CD4-positive, alpha-beta memory T cell (primary cell): Measurements from ENCODE around the gene RUSC1. TPM values are rescaled to one million over a fixed set of nuclear protein-coding genes. Genes with fewer than 3 reads are reported as not detected.

ENCODE experiments used
- CTCF ChIA-PET: fragments of 350-600 bp; sonication (Branson Sonifier 250); formaldehyde crosslinking; loops from one replicate; lab custom pipeline; 2021; ENCODE audit warnings: inconsistent platforms; ENCODE audit not compliant: partially characterized antibody; lab: Charles Lee
- POLR2A ChIA-PET: fragments of 350-600 bp; sonication (Branson Sonifier 250); formaldehyde crosslinking; loops from one replicate; lab custom pipeline; 2021; ENCODE audit not compliant: partially characterized antibody; lab: Charles Lee
- DNase-seq, 5 donors: peaks; one replicate each; pipeline versions ENCODE4 v3.0.0 to v3.0.0-alpha.2; 2020 to 2022; ENCODE audit warnings: mixed read lengths in 1 of 5
- H3K27ac ChIP-seq: one replicate; pipeline ENCODE4 v1.7.0; 2013; ENCODE audit warnings: low read depth, low read length
- H3K27me3 ChIP-seq: 2 replicates; pipeline ENCODE4 v1.7.0; 2013; ENCODE audit warnings: mild to moderate bottlenecking, low read length, moderate library complexity; ENCODE audit not compliant: insufficient read depth
- H3K36me3 ChIP-seq: 2 replicates; pipeline ENCODE4 v1.7.0; 2013; ENCODE audit warnings: mild to moderate bottlenecking, low read length, moderate library complexity; ENCODE audit not compliant: insufficient read depth
- H3K4me1 ChIP-seq: 2 replicates; pipeline ENCODE4 v1.7.0; 2013; ENCODE audit warnings: mild to moderate bottlenecking, low read length, moderate library complexity; ENCODE audit not compliant: insufficient read depth
- H3K4me3 ChIP-seq, 2 donors: one replicate each; pipeline ENCODE4 v1.7.0; 2013; ENCODE audit warnings: low read length in 2 of 2, mild to moderate bottlenecking in 1 of 2
- H3K9me3 ChIP-seq, 2 donors: one replicate each; pipeline ENCODE4 v1.7.0; 2013; ENCODE audit warnings: low read length in 2 of 2, control low read depth in 1 of 2; ENCODE audit not compliant: control insufficient read depth in 1 of 2
- H3K27ac Mint-ChIP-seq, 7 donors: one replicate each; pipeline ENCODE4 v1.8.0; 2020 to 2021; ENCODE audit warnings: mixed read lengths in 7 of 7, mild to moderate bottlenecking in 6 of 7, inconsistent platforms in 3 of 7, moderate library complexity in 3 of 7
- H3K27me3 Mint-ChIP-seq, 2 donors: one replicate each; pipeline ENCODE4 v1.8.0; 2020 to 2021; ENCODE audit warnings: mixed read lengths in 2 of 2
- H3K36me3 Mint-ChIP-seq, 2 donors: one replicate each; pipeline ENCODE4 v1.8.0; 2020 to 2021; ENCODE audit warnings: mixed read lengths in 2 of 2, inconsistent platforms in 1 of 2, mild to moderate bottlenecking in 1 of 2
- H3K4me1 Mint-ChIP-seq, 4 donors: one replicate each; pipeline ENCODE4 v1.8.0; 2020 to 2021; ENCODE audit warnings: mixed read lengths in 4 of 4, mild to moderate bottlenecking in 1 of 4
- H3K4me3 Mint-ChIP-seq, 8 donors: one replicate each; pipeline ENCODE4 v1.8.0; 2020 to 2021; ENCODE audit warnings: mixed read lengths in 8 of 8, mild to moderate bottlenecking in 7 of 8, moderate library complexity in 6 of 8, inconsistent platforms in 3 of 8
- H3K9me3 Mint-ChIP-seq, 8 donors: one replicate each; pipeline ENCODE4 v1.8.0; 2020 to 2021; ENCODE audit warnings: mixed read lengths in 8 of 8, mild to moderate bottlenecking in 5 of 8, inconsistent platforms in 3 of 8, moderate library complexity in 1 of 8
- intact Hi-C: fragments of 100-400 bp; cut with micrococcal nuclease; formaldehyde crosslinking; loops from one replicate; pipeline ENCODE4 v1.15.1; 2023
- polyA plus RNA-seq, 2 donors: library from polyadenylated mRNA; unstranded; fragments of 300-500 nt; fragmentation: Illumina TruSeq; gene quantifications; one replicate each; pipeline ENCODE4 v1.2.3, GENCODE V29; 2021
- total RNA-seq, 2 experiments: library from RNA; stranded (reverse); gene quantifications; one replicate each; pipeline ENCODE4 v1.2.3, GENCODE V29; 2021

RUSC1 gene
- total and polyA plus RNA-seq, 4 experiments from 2014 or later, result 6.8 to 20.1 (median 15.9) TPM

DNA sequence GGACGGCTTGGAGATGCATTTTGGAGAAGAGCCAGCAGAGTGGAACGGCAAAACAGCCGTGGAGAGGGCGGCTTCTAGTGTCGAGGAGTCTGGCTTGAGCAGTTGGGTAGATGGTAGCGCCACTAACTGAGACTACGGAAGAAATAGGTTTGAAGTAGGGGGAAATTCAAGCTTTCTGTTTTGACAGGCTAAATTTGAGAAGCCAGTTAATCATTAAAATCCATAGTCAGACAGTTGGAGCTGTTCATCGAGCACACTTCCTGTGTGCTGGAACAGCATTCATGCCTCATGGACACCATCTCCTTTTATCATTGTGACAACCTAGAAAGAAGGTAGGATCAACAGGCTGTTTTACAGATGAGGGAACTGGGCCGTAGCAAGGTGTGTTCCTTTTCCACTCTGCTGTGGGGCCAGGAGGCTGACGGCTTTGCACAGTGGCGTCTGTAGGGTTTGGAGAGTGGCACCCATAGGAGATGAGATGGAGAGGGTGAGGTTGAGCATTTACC lies 16.1 kb upstream of the RUSC1 start:
- peaks cover 9 to 13% (median 12%) of the 10 kb centered on the region in 4 donors for H3K4me1 Mint-ChIP-seq
- Histone ChIP-seq H3K4me3 (no peak overlapping the region), H3K4me1 (peaks cover 12% of the 10 kb centered on the region), H3K27ac (no peak overlapping the region), H3K27me3 (no peaks in the 10 kb centered on the region), H3K36me3 (no peaks in the 10 kb centered on the region), H3K9me3 (no peaks in the 10 kb centered on the region)
- DNase-seq, result no peak
- no peak overlapping the region for H3K27ac Mint-ChIP-seq
- ChIA-PET CTCF (interaction anchor here (1.5 kb wide), 1 partner anchor 54 kb away, joined by 4 read pairs; no protein-coding TSS in a partner anchor), POLR2A (no interaction called here)
- peaks cover 3 to 4% of the 10 kb centered on the region in 2 donors for H3K27me3 Mint-ChIP-seq
- intact Hi-C loops, result loop anchor here (5.0 kb wide), 1 partner anchor 112 kb away; no protein-coding TSS in a partner anchor
- H3K9me3 Mint-ChIP-seq, result no peaks in the 10 kb centered on the region
- H3K4me3 Mint-ChIP-seq, result peak overlapping the region in 1 of 8 donors; percentile 31
- peaks cover 0 to 4% of the 10 kb centered on the region in 2 donors for H3K36me3 Mint-ChIP-seq

GRCh38 chr1:155305881-155306391 lies 14.8 kb upstream of the RUSC1 start:
- ChIA-PET POLR2A (interaction anchor here (1.4 kb wide), 1 partner anchor 18 kb away, joined by 4 read pairs; no protein-coding TSS in a partner anchor), CTCF (interaction anchor here (0.7 to 3.0 kb wide), 2 partner anchors 44 to 55 kb away, joined by 3 to 27 read pairs; no protein-coding TSS in a partner anchor)
- peaks cover 0 to 9% of the 10 kb centered on the region in 2 donors for H3K36me3 Mint-ChIP-seq
- no peak for DNase-seq
- peak overlapping the region in 4 of 7 donors; percentile 19 to 63 (median 36) for H3K27ac Mint-ChIP-seq
- intact Hi-C loops, result loop anchor here (5.0 kb wide), 1 partner anchor 114 kb away; no protein-coding TSS in a partner anchor
- no peaks in the 10 kb centered on the region for H3K9me3 Mint-ChIP-seq
- H3K4me3 ChIP-seq, result no peak overlapping the region
- H3K27me3 ChIP-seq, result no peaks in the 10 kb centered on the region
- no peak overlapping the region for H3K4me3 Mint-ChIP-seq
- H3K4me1 ChIP-seq, result peaks cover 22% of the 10 kb centered on the region
- H3K27ac ChIP-seq, result no peak overlapping the region
- H3K27me3 Mint-ChIP-seq, result peaks cover 3% of the 10 kb centered on the region in 2 donors
- no peaks in the 10 kb centered on the region for H3K9me3 ChIP-seq
- H3K36me3 ChIP-seq, result no peaks in the 10 kb centered on the region
- peaks cover 12 to 26% (median 20%) of the 10 kb centered on the region in 4 donors for H3K4me1 Mint-ChIP-seq

GRCh38 chr1:155307247-155307740 lies 13.4 kb upstream of the RUSC1 start:
- Histone ChIP-seq H3K9me3 (no peaks in the 10 kb centered on the region), H3K4me1 (peaks cover 22% of the 10 kb centered on the region), H3K27me3 (no peaks in the 10 kb centered on the region), H3K36me3 (no peaks in the 10 kb centered on the region), H3K4me3 (no peak overlapping the region), H3K27ac (peak overlapping the region; percentile 90)
- H3K4me1 Mint-ChIP-seq, result peaks cover 16 to 35% (median 23%) of the 10 kb centered on the region in 4 donors
- H3K36me3 Mint-ChIP-seq, result peaks cover 2 to 17% of the 10 kb centered on the region in 2 donors
- H3K27me3 Mint-ChIP-seq, result peaks cover 0 to 3% of the 10 kb centered on the region in 2 donors
- POLR2A ChIA-PET, result interaction anchor here (0.8 to 1.8 kb wide), 10 partner anchors 10 to 256 kb away, joined by 3 to 14 read pairs (median 6); partner anchors contain the start of genes CLK2, RUSC1 and SCAMP3
- H3K9me3 Mint-ChIP-seq, result no peaks in the 10 kb centered on the region
- intact Hi-C loops, result loop anchor here (5.0 kb wide), 1 partner anchor 115 kb away; no protein-coding TSS in a partner anchor
- CTCF ChIA-PET, result interaction anchor here (0.8 to 3.0 kb wide), 6 partner anchors 15 to 100 kb away, joined by 4 to 27 read pairs (median 6); no protein-coding TSS in a partner anchor
- H3K4me3 Mint-ChIP-seq, result peak overlapping the region in 3 of 8 donors; percentile 25 to 99 (median 48)
- H3K27ac Mint-ChIP-seq, result peak overlapping the region; percentile 54 to 96 (median 83)
- DNase-seq, result no peak

- Histone ChIP-seq H3K27me3 (no peaks in the 10 kb centered on the region), H3K4me3 (peak within 1 kb of the TSS; percentile 92 to 97), H3K27ac (peak within 1 kb of the TSS; percentile 90), H3K9me3 (no peaks in the 10 kb centered on the region), H3K4me1 (peaks cover 22% of the 10 kb centered on the region), H3K36me3 (peaks cover 8% of the 10 kb centered on the region)
- H3K9me3 Mint-ChIP-seq, result peaks cover 0 to 1% (median 0%) of the 10 kb centered on the region in 8 donors
- ChIA-PET POLR2A (interaction anchor here (0.6 to 1.8 kb wide), 14 partner anchors 9 to 1151 kb away, joined by 3 to 14 read pairs (median 4); partner anchors contain the start of genes CLK2, RUSC1, SCAMP3 and THBS3), CTCF (interaction anchor here (1.3 to 3.0 kb wide), 4 partner anchors 15 to 58 kb away, joined by 5 to 27 read pairs (median 10); no protein-coding TSS in a partner anchor)
- H3K36me3 Mint-ChIP-seq, result peaks cover 9 to 26% of the 10 kb centered on the region in 2 donors
- peak within 1 kb of the TSS; percentile 92 to 99 (median 97) for H3K4me3 Mint-ChIP-seq
- H3K27ac Mint-ChIP-seq, result peak within 1 kb of the TSS; percentile 88 to 99 (median 98)
- peaks cover 18 to 44% (median 25%) of the 10 kb centered on the region in 4 donors for H3K4me1 Mint-ChIP-seq
- DNase-seq, result peak; percentile 96 to 99 (median 98)
- intact Hi-C loops, result loop anchor here (1.0 to 5.0 kb wide), 5 partner anchors 15 to 116 kb away; partner anchors contain the start of genes CLK2, HCN3 and SCAMP3
- H3K27me3 Mint-ChIP-seq, result peaks cover 0 to 2% of the 10 kb centered on the region in 2 donors
Measured at GRCh38 chr1:155308493-155309422, 11.9 kb upstream of the RUSC1 start, which contains the start of gene FDPS. Gene FDPS (plus strand): TSS chr1:155308866. CDS start chr1:155309790, 924 bp downstream.

DNA sequence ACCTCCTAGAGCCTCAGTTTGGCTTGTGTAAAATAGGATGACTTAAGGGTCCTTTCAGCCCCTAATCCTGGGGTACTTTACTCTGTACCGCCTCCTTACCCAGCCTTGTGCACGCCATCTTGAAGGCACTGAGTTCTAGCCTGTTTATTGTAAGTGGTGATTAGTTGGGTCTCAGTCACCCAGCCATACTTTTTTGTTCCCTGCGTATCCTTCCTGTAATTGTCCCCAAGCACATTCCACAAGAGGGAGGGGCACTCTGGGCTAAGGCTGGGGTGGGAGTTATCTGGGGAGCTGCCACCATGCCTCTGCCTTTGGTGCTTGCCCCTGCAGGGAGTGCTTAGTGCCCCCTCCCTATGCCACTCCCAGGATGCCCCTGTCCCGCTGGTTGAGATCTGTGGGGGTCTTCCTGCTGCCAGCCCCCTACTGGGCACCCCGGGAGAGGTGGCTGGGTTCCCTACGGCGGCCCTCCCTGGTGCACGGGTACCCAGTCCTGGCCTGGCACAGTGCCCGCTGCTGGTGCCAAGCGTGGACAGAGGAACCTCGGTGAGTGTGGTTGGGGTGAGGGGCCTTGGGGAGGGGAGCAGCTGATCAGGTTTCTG lies 11.2 kb upstream of the RUSC1 start:
- Mint-ChIP-seq H3K27me3 (no peaks in the 10 kb centered on the region), H3K36me3 (peaks cover 9 to 26% of the 10 kb centered on the region in 2 donors), H3K27ac (peak overlapping the region; percentile 61 to 99 (median 97)), H3K9me3 (peaks cover 0 to 1% (median 0%) of the 10 kb centered on the region in 8 donors), H3K4me3 (peak overlapping the region; percentile 92 to 99 (median 97)), H3K4me1 (peaks cover 18 to 44% (median 25%) of the 10 kb centered on the region in 4 donors)
- peak overlapping the region; percentile 92 to 97 for H3K4me3 ChIP-seq
- H3K9me3 ChIP-seq, result no peaks in the 10 kb centered on the region
- H3K4me1 ChIP-seq, result peaks cover 22% of the 10 kb centered on the region
- H3K36me3 ChIP-seq, result peaks cover 8% of the 10 kb centered on the region
- POLR2A ChIA-PET, result interaction anchor here (0.8 kb wide), 1 partner anchor 14 kb away, joined by 4 read pairs; no protein-coding TSS in a partner anchor
- no peaks in the 10 kb centered on the region for H3K27me3 ChIP-seq
- peak overlapping the region; percentile 90 for H3K27ac ChIP-seq
- CTCF ChIA-PET, result no interaction called here
- DNase-seq, result no peak
- intact Hi-C loops, result loop anchor here (5.0 kb wide), 1 partner anchor 117 kb away; no protein-coding TSS in a partner anchor

DNA sequence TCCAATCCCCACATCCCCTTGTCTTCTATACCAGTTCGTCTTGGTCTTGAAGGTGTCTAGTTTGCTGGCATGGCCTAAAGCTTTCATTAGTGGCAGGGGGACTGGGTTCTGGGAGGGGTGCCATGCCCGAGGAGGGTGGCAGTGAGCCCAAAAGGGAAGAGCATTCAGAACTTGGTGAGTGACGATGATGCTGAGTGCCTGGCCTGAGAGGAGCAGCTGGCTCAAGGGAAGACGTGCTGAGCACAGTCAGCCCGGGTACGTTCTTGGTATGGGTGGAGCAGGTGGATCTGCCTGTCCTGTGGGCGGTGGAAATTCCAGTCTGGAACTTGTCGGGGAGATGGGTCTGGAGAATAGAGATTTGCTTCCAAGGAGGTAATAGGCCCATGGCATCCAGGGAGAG lies 7.4 kb upstream of the RUSC1 start:
- Histone ChIP-seq H3K27me3 (no peaks in the 10 kb centered on the region), H3K4me3 (no peak overlapping the region), H3K4me1 (peaks cover 15% of the 10 kb centered on the region), H3K36me3 (peaks cover 12% of the 10 kb centered on the region), H3K9me3 (no peaks in the 10 kb centered on the region), H3K27ac (no peak overlapping the region)
- DNase-seq, result no peak
- Mint-ChIP-seq H3K27me3 (no peaks in the 10 kb centered on the region), H3K36me3 (peaks cover 9 to 35% of the 10 kb centered on the region in 2 donors), H3K27ac (peak overlapping the region in 4 of 7 donors; percentile 5 to 70 (median 48)), H3K4me1 (peaks cover 16 to 41% (median 23%) of the 10 kb centered on the region in 4 donors), H3K9me3 (peaks cover 0 to 1% (median 0%) of the 10 kb centered on the region in 8 donors), H3K4me3 (no peak overlapping the region)
- ChIA-PET CTCF (interaction anchor here (0.8 to 1.2 kb wide), 3 partner anchors 9 to 169 kb away, joined by 3 to 4 read pairs (median 3); no protein-coding TSS in a partner anchor), POLR2A (interaction anchor here (1.1 kb wide), 1 partner anchor 57 kb away, joined by 3 read pairs; no protein-coding TSS in a partner anchor)
- intact Hi-C loops, result no loop called here
